ENCODE results near the gene SLC4A11.
"Not testable (repeated sequence)": the region's sequence is repeated elsewhere in the genome, so short reads cannot be mapped to it uniquely, and the experiment has no call there.

Gene SLC4A11

GRCh38 chr20:3187861-3188260 is 51.1 kb downstream of the SLC4A11 start:
- H3K4me3 ChIP-seq (ENCODE audit: low read length in 2 of 2); H3K4me1 ChIP-seq (ENCODE audit: control insufficient read depth, insufficient read depth, low read length); H3K9ac ChIP-seq (ENCODE audit: low read length in 2 of 2); H3K27ac ChIP-seq (ENCODE audit: low read length); H3K9me3 ChIP-seq (ENCODE audit: control insufficient read depth in 2 of 2, low read length in 2 of 2); H3K27me3 ChIP-seq (ENCODE audit: control insufficient read depth in 1 of 2, insufficient read depth in 2 of 2, low read length in 2 of 2): not testable (repeated sequence)
- H3K36me3 ChIP-seq (ENCODE audit: control insufficient read depth in 2 of 2, insufficient read depth in 2 of 2, low read length in 2 of 2): peaks cover 20 to 35% of the 10 kb centered on the region in 2 donors

DNA sequence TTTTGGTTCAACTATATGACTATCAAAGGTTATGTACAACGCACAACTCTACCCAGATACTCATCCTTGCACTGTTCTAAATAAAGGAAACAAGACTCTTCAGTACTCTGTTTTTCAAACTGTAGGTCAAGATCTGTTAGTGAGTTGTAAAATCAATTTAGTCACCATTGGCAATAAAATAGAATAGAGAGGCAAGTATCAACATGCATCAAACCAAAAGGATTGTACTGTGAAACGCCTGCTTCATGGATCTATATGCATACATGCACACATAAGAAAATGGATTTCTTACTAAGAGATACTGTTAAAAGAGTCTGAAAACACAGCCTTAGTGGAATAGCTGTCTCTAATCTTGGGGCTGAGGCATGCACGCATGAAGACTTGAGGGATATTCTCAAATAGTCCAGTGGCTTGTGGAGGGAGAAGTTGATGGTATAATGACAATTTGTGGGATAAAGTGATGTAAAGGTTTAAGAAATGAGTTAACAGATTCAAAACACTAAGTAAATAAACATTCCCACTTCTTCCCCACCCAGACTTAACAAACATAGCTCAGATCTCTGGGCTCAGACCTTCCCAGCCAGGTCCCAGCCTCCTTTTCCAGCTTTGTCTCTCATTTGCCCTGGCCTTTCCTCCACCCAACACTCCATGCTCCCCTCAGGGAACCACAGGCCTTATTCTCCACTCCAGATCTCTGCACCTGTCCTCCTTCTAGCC is 54.9 kb downstream of the SLC4A11 start:
- no peaks in the 10 kb centered on the region for H3K9me3 ChIP-seq (ENCODE audit: control insufficient read depth in 2 of 2, low read length in 2 of 2)
- no peak overlapping the region for H3K9ac ChIP-seq (ENCODE audit: low read length in 2 of 2)
- H3K27me3 ChIP-seq (ENCODE audit: control insufficient read depth in 1 of 2, insufficient read depth in 2 of 2, low read length in 2 of 2): no peaks in the 10 kb centered on the region
- H3K36me3 ChIP-seq (ENCODE audit: control insufficient read depth in 2 of 2, insufficient read depth in 2 of 2, low read length in 2 of 2): no peaks in the 10 kb centered on the region
- H3K4me3 ChIP-seq (ENCODE audit: low read length in 2 of 2): no peak overlapping the region
- H3K27ac ChIP-seq (ENCODE audit: low read length): no peak overlapping the region
- H3K4me1 ChIP-seq (ENCODE audit: control insufficient read depth, insufficient read depth, low read length): no peaks in the 10 kb centered on the region

DNA sequence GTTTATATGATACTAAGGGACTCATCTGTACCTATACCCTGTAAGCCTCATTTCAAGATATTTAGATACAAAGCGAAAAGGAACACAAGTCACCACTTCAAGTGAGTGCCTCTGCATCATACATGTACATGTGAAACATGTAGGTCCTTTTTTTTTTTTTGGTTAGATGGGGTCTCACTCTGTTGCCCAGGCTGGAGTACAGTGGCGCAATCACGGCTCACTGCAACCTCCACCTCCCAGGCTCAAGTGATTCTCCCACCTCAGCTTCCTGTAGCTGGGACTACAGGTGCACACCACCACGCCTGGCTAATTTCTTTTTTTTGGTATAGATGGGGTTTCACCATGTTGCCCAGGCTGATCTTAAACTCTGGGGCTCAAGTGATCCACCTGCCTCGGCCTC is 56.6 kb downstream of the SLC4A11 start:
- not testable (repeated sequence) for H3K9ac ChIP-seq (ENCODE audit: low read length in 2 of 2); H3K9me3 ChIP-seq (ENCODE audit: control insufficient read depth in 2 of 2, low read length in 2 of 2); H3K27ac ChIP-seq (ENCODE audit: low read length); H3K36me3 ChIP-seq (ENCODE audit: control insufficient read depth in 2 of 2, insufficient read depth in 2 of 2, low read length in 2 of 2); H3K4me1 ChIP-seq (ENCODE audit: control insufficient read depth, insufficient read depth, low read length); H3K4me3 ChIP-seq (ENCODE audit: low read length in 2 of 2); H3K27me3 ChIP-seq (ENCODE audit: control insufficient read depth in 1 of 2, insufficient read depth in 2 of 2, low read length in 2 of 2)

GRCh38 chr20:3181270-3181669 is 57.7 kb downstream of the SLC4A11 start:
- H3K27me3 ChIP-seq (ENCODE audit: control insufficient read depth in 1 of 2, insufficient read depth in 2 of 2, low read length in 2 of 2): no peaks in the 10 kb centered on the region
- H3K36me3 ChIP-seq (ENCODE audit: control insufficient read depth in 2 of 2, insufficient read depth in 2 of 2, low read length in 2 of 2): no peaks in the 10 kb centered on the region
- H3K4me3 ChIP-seq (ENCODE audit: low read length in 2 of 2): no peak overlapping the region
- no peaks in the 10 kb centered on the region for H3K9me3 ChIP-seq (ENCODE audit: control insufficient read depth in 2 of 2, low read length in 2 of 2)
- H3K4me1 ChIP-seq (ENCODE audit: control insufficient read depth, insufficient read depth, low read length): no peaks in the 10 kb centered on the region
- no peak overlapping the region for H3K9ac ChIP-seq (ENCODE audit: low read length in 2 of 2)
- H3K27ac ChIP-seq (ENCODE audit: low read length): no peak overlapping the region

DNA sequence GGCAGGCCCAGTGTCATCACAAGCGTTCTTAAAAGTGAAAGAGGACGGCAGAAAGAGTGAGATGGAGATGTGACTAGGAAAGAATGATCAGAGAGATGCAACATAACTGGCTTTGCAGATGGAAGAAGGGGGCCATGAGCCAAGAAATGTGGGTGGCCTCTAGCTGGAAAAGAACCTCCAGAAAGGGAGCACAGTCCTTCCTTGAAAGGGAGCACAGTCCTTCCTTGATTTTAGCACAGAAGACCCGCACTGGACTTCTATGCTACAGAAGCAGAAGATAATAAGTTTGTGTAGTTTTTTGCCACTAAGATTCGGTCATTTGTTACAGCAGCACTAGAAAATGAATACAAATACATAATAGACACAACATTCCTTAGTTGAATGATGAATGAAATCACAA is 58.7 kb downstream of the SLC4A11 start:
- Histone ChIP-seq H3K4me1 (ENCODE audit: control insufficient read depth, insufficient read depth, low read length) (no peaks in the 10 kb centered on the region), H3K9ac (ENCODE audit: low read length in 2 of 2) (no peak overlapping the region), H3K36me3 (ENCODE audit: control insufficient read depth in 2 of 2, insufficient read depth in 2 of 2, low read length in 2 of 2) (no peaks in the 10 kb centered on the region), H3K4me3 (ENCODE audit: low read length in 2 of 2) (no peak overlapping the region), H3K27ac (ENCODE audit: low read length) (no peak overlapping the region), H3K9me3 (ENCODE audit: control insufficient read depth in 2 of 2, low read length in 2 of 2) (no peaks in the 10 kb centered on the region), H3K27me3 (ENCODE audit: control insufficient read depth in 1 of 2, insufficient read depth in 2 of 2, low read length in 2 of 2) (no peaks in the 10 kb centered on the region)

- H3K9me3 ChIP-seq (ENCODE audit: control insufficient read depth in 2 of 2, low read length in 2 of 2): no peaks in the 10 kb centered on the region
- H3K27ac ChIP-seq (ENCODE audit: low read length): no peak overlapping the region
These were observed 61.1 kb downstream of the SLC4A11 start for GRCh38 chr20:3177746-3178485.

More at GRCh38 chr20:3177746-3178485, 61.1 kb downstream of the SLC4A11 start:
- H3K4me3 ChIP-seq (ENCODE audit: low read length in 2 of 2): no peak overlapping the region
- H3K9ac ChIP-seq (ENCODE audit: low read length in 2 of 2): no peak overlapping the region
- H3K36me3 ChIP-seq (ENCODE audit: control insufficient read depth in 2 of 2, insufficient read depth in 2 of 2, low read length in 2 of 2): no peaks in the 10 kb centered on the region
- peaks cover 11% of the 10 kb centered on the region for H3K4me1 ChIP-seq (ENCODE audit: control insufficient read depth, insufficient read depth, low read length)
- peaks cover 0 to 3% of the 10 kb centered on the region in 2 donors for H3K27me3 ChIP-seq (ENCODE audit: control insufficient read depth in 1 of 2, insufficient read depth in 2 of 2, low read length in 2 of 2)

Measured in stomach smooth muscle (tissue), 2 donors.